ENCODE results near the gene FAM193A.
"Not testable (repeated sequence)": the region's sequence is repeated elsewhere in the genome, so short reads cannot be mapped to it uniquely, and the experiment has no call there.

The FAM193A gene

DNA sequence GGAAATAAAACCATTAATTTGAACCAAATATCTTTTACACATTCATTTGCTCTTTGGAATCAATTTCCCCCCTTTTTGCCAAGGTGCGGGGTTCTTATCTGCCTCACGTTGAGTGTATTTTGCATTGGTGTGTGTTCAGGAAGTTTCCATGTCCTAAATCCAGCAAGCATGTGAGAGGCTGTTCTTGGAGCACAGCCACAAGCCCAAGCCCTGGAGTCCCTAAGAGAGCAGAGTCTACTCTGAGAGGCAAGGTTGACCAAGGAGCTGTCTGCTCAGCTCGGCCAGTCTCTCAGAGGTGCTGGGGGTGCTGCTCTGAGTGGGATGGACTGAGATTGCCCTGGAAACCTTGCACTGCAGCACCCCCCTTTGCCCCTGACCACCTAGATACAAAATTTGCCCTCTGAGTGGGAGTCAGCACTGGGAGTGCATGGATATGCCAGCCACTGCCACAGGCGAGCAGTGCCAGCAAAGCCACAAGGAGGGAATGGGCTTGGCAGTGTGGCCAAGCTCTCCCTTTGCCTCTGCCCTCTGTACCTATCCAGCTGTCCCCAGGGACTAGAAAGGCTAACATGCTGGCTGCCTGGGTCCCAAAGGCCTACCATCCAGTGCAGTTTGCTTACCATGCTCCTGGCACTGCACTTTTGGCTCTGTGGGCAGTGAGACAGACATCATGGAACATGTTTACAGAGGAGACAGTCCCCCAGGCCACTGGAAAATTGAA, 20.5 kb upstream of the FAM193A start:
- H3K4me3 ChIP-seq (replicated peaks in 1 of 2; ENCODE audit: low read depth in 2 of 2, low read length in 2 of 2): no peak overlapping the region
- TF ChIP-seq, protein P1, sequence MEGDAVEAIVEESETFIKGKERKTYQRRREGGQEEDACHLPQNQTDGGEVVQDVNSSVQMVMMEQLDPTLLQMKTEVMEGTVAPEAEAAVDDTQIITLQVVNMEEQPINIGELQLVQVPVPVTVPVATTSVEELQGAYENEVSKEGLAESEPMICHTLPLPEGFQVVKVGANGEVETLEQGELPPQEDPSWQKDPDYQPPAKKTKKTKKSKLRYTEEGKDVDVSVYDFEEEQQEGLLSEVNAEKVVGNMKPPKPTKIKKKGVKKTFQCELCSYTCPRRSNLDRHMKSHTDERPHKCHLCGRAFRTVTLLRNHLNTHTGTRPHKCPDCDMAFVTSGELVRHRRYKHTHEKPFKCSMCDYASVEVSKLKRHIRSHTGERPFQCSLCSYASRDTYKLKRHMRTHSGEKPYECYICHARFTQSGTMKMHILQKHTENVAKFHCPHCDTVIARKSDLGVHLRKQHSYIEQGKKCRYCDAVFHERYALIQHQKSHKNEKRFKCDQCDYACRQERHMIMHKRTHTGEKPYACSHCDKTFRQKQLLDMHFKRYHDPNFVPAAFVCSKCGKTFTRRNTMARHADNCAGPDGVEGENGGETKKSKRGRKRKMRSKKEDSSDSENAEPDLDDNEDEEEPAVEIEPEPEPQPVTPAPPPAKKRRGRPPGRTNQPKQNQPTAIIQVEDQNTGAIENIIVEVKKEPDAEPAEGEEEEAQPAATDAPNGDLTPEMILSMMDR (IDR thresholded peaks at IDR 0.05; ENCODE audit: low read depth, low read length): no peak
- DNase-seq (ENCODE audit: low read depth in 2 of 2): peak in 1 of 2 donors; percentile 38

DNA sequence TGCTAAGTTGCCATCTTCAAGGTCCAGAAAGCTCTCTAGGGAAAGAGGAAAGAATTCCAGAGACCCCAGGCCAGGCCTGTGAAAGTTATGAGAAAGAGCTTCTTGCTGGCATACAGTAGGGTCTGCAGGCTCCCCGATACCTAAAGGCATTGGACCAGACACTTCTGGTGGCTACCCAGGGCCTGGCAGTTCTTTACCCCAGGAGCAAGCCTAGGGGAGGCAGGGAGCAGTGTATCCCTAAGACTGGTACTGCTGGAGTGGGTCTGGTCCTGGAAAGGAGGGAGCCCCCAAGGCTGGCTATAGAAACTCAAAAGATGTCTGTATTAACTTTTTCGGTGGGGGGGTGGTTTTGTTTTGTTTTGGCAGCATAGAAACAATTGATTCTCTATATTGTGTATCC, 19.8 kb upstream of the FAM193A start:
- TF ChIP-seq, protein P1 (IDR thresholded peaks at IDR 0.05; ENCODE audit: low read depth, low read length): no peak
- no peak for DNase-seq (ENCODE audit: low read depth in 2 of 2)
- H3K4me3 ChIP-seq (replicated peaks in 1 of 2; ENCODE audit: low read depth in 2 of 2, low read length in 2 of 2): no peak overlapping the region

DNA sequence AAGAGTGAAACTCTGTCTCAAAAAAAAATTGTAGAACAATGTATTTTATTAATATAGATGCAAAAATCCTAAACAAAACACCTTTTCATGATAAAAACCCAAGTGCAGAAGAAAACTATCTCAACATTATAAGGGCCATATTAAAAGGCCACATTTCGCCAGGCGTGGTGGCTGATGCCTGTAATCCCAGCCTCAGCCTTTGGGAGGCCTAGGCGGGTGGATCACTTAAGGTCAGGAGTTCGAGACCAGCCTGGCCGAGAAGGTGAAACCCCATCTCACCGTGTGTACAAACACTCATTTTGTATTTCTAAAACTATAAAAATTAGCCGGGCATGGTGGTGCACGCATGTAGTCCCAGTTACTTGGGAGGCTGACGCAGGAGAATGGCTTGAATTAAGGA, 9.9 kb upstream of the FAM193A start:
- TF ChIP-seq, protein P1 (IDR thresholded peaks at IDR 0.05; ENCODE audit: low read depth, low read length): no peak

DNA sequence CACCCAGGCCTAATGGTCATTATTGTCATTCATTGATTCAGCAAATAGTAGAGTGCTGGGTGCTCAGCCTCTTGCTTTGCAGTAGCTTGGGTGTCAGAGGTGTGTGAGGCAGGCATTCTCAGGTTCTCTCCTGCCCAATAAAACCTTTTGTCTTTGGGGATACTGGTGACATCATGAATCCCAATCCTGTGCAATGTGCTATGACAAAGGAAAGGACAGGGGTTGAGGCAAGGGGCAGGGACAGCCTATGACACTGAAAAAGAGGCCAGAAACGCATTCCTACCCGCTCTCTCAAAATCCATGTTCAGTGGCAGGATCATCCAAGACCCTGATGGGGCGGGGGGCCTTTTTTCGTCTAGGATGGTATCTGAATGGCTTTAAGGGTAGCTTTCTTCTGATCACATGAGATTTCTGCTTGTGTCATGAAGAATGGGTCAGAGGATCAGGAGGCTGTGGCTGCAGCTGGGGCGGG, 1.5 kb upstream of the FAM193A start:
- peak in 1 of 2 donors; percentile 11 for DNase-seq (ENCODE audit: low read depth in 2 of 2)
- peak overlapping the region; percentile 69 to 72 for H3K4me3 ChIP-seq (replicated peaks in 1 of 2; ENCODE audit: low read depth in 2 of 2, low read length in 2 of 2)
- TF ChIP-seq, protein P1 (IDR thresholded peaks at IDR 0.05; ENCODE audit: low read depth, low read length): no peak

More for the DNA sequence above, 9.9 kb upstream of the FAM193A start:
- no peak overlapping the region for H3K4me3 ChIP-seq (replicated peaks in 1 of 2; ENCODE audit: low read depth in 2 of 2, low read length in 2 of 2)
- no peak for DNase-seq (ENCODE audit: low read depth in 2 of 2)

DNA sequence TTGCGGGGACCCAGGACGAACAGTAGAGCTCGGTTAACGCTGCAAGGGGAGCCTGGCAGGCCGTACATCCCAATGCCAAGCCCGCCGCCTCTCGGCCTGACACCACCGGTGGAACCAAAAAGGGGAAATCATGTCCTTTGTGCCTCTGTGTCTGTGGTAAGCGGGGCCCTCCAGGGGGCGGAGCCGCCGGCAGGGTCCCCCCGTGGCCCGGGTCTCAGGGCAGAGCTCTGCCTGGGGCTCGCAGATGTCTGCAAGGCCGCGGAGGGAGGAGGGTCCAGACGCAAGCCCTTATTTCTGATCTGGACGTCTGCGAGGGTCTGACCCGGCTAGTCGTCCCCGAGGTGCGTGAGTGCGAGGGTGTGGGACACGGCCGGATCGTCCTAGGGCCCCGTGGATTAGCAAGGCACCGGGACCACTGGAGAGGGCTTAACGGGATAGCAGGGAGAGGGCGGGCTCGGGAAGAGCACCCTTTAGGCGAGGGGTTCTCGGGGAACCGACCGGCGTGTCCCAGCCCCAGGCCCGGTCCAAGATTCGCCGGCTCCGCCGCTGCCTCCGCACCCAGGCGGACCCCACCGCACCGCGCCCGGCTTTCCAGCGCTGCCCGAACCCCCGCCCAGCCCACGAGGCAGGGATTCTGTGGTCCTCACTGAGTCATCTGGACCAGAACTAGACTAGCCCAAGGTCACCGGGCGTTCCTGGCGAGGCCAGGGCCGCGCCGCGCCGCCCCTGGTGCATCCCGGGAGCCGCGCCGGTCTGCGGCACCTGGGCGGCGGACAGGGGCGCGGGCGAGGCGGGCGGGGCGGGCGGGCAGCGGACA, 863 bp upstream of the FAM193A start:
- TF ChIP-seq, protein P1 (IDR thresholded peaks at IDR 0.05; ENCODE audit: low read depth, low read length): no peak
- H3K4me3 ChIP-seq (replicated peaks in 1 of 2; ENCODE audit: low read depth in 2 of 2, low read length in 2 of 2): peak overlapping the region; percentile 69 to 72
- DNase-seq (ENCODE audit: low read depth in 2 of 2): peak; percentile 35 to 38

DNA sequence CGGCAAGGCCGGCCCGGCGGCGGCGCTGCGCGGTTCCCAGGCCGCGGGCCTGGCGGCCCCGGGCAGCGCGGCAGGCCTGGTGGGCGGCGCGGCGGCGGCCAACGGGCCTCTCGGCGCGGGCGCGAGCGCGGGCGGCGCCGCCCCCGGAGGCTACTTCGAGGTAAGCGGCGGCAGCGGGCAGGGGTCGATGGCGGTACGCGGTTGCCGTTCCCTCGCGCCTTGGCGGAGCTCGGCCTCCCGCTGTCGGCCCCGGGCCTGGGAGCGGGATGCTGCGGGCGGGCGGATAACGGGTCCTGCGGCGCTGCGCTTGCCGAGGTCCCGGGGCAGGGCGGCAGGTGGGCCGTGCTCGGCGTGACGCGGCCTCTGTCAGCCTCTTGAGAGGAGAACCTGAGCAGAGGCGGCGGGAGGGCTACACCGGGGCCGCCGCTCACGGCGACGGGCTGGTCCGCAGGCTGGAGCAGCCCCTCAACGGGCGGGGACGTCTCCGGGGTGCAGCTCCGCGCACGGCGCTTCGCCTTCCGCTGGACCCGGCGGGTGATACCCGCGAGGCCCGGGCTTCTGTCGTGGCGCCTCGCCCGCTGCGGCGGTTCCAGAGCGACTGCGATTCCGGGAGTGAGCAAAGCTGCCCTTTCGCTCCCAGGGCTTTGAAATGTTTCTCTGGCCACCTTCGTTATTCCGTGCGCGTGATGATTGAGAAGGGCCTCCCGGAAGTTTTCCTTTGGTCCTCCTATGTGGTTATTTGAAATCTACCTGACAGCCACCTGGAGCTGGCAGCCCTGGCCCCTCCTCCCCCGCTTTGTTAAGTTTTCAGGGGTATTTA, 774 bp downstream of the FAM193A start:
- TF ChIP-seq, protein P1 (IDR thresholded peaks at IDR 0.05; ENCODE audit: low read depth, low read length): no peak
- peak overlapping the region; percentile 66 to 86 for H3K4me3 ChIP-seq (replicated peaks in 1 of 2; ENCODE audit: low read depth in 2 of 2, low read length in 2 of 2)
- peak; percentile 36 to 39 for DNase-seq (ENCODE audit: low read depth in 2 of 2)

DNA sequence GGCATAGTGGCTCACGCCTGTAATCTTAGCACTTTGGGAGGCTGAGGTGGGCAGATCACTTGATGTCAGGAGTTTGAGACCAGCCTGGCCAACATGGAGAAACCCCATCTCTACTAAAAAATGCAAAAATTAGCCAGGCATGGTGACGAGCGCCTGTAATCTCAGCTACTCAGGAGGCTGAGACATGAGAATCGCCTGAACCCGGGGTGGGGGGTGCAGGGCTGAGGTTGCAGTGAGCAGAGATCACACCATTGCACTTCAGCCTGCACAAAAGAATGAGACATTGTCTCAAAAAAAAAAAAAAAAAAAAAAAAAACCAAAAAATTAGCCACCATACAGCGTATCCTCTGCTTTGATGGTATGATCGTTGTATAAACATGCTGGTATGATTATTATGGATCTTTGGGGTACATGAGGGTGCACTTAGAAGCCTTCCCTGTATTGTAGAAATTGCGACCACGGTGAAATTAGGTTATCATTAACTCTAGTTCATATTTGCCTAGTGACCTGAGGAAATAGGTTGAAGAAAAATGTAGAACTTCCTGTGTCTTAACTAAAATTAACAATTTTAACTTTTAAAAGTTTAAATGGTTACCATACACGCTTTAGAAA, 7.2 kb downstream of the FAM193A start:
- H3K4me3 ChIP-seq (replicated peaks in 1 of 2; ENCODE audit: low read depth in 2 of 2, low read length in 2 of 2); DNase-seq (ENCODE audit: low read depth in 2 of 2): not testable (repeated sequence)

All from cardiac fibroblast (primary cell).